GM12878 (cell line): ENCODE measurements around the gene NUDT7. TPM values are rescaled to one million over a fixed set of nuclear protein-coding genes. Genes with fewer than 3 reads are reported as not detected.

Source experiments
- ATAC-seq: fragments of 200-7000 bp; cut with Tn5 transposase; 3 replicates; pipeline ENCODE4 v1.9.1; 2020; ENCODE audit warnings: mild to moderate bottlenecking, moderate library complexity
- BruUV-seq: library from RNA; stranded (reverse); fragments of 400-500 nt; replicated peaks from 2 replicates; lab custom pipeline; 2021; lab: Mats Ljungman, UMichigan
- CTCF ChIA-PET: fragments of 300-600 bp; sonication (Branson Sonifier 250); formaldehyde crosslinking; extraction: SDS; loops from one replicate; lab custom pipeline; 2021; ENCODE audit warnings: inconsistent platforms; lab: Yijun Ruan, JAX
- POLR2A ChIA-PET: fragments of 350-600 bp; formaldehyde crosslinking; extraction: SDS; loops from one replicate; lab custom pipeline; 2021; ENCODE audit warnings: inconsistent platforms; lab: Charles Lee
- RAD21 ChIA-PET: fragments of 300-600 bp; sonication (Branson Sonifier 250); formaldehyde crosslinking; loops from one replicate; lab custom pipeline; 2023; ENCODE audit warnings: antibody characterized with exemption; ENCODE audit not compliant: unreplicated experiment; lab: Charles Lee
- SMC1A ChIA-PET: fragments of 300-600 bp; sonication (Branson Sonifier 250); formaldehyde crosslinking; loops from one replicate; lab custom pipeline; 2023; ENCODE audit not compliant: unreplicated experiment, uncharacterized antibody; lab: Charles Lee
- DNase-seq: peaks from one replicate; pipeline ENCODE4 v3.0.0-alpha.2; 2011; ENCODE audit warnings: low read depth, low spot score
- FAIRE-seq: peaks from 3 replicates; lab custom pipeline; 2011; peaks lifted over from hg19 to GRCh38; lab: Jason Lieb, UNC
- H2AFZ ChIP-seq: 2 replicates; pipeline ENCODE4 v1.6.0; 2011; ENCODE audit warnings: low read depth, low read length, control low read depth; ENCODE audit not compliant: control insufficient read depth
- H3K27ac ChIP-seq: 2 replicates; pipeline ENCODE4 v1.5.1; 2011; ENCODE audit warnings: control low read depth; ENCODE audit not compliant: control insufficient read depth, insufficient read depth
- H3K27me3 ChIP-seq, 2 experiments: replicated peaks in 1 of 2; 2 replicates each; pipeline versions ENCODE4 v1.6.0 to v1.6.1; 2011; ENCODE audit warnings: low read length in 1 of 2; ENCODE audit not compliant: control insufficient read depth in 2 of 2, insufficient read depth in 2 of 2
- H3K36me3 ChIP-seq, 2 experiments: 2 replicates each; pipeline ENCODE4 v1.5.1; 2011; ENCODE audit warnings: low read length in 1 of 2; ENCODE audit not compliant: control insufficient read depth in 2 of 2, insufficient read depth in 2 of 2
- H3K4me1 ChIP-seq: 2 replicates; pipeline ENCODE4 v1.6.1; 2011; ENCODE audit warnings: mild to moderate bottlenecking, low read length, moderate library complexity, mixed read lengths; ENCODE audit not compliant: control insufficient read depth, insufficient read depth
- H3K4me2 ChIP-seq: 2 replicates; pipeline ENCODE4 v1.6.0; 2011; ENCODE audit warnings: control low read depth; ENCODE audit not compliant: control insufficient read depth, insufficient read depth
- H3K4me3 ChIP-seq: fragments of 200-600 bp; sonication (generic); 2 replicates; pipeline ENCODE4 v1.5.1; 2016
- H3K79me2 ChIP-seq: 2 replicates; pipeline ENCODE4 v1.6.0; 2011; ENCODE audit warnings: low read length; ENCODE audit not compliant: control insufficient read depth, insufficient read depth
- H3K9ac ChIP-seq: 2 replicates; pipeline ENCODE4 v1.8.0; 2011; ENCODE audit warnings: low read length, control low read depth, mixed read lengths; ENCODE audit not compliant: control insufficient read depth, insufficient read depth
- H3K9me3 ChIP-seq: replicated peaks from 3 replicates; pipeline ENCODE4 v1.5.1; 2011; ENCODE audit warnings: mild to moderate bottlenecking, low read length; ENCODE audit not compliant: control insufficient read depth, insufficient read depth
- H4K20me1 ChIP-seq: 2 replicates; pipeline ENCODE4 v1.6.0; 2011; ENCODE audit not compliant: control insufficient read depth, insufficient read depth
- CBX5 ChIP-seq: sonication (generic); IDR thresholded peaks from 2 replicates; pipeline ENCODE4 v1.6.1; 2016; ENCODE audit warnings: low read depth, moderate library complexity, mild to moderate bottlenecking, inconsistent platforms
- EED ChIP-seq: sonication (generic); IDR thresholded peaks from 2 replicates; pipeline ENCODE4 v1.6.1; 2016; ENCODE audit warnings: antibody characterized with exemption, low read depth
- FOXK2 ChIP-seq: fragments of 450-650 bp; IDR thresholded peaks from 2 replicates; pipeline ENCODE4 v1.6.1; 2017; ENCODE audit warnings: mild to moderate bottlenecking, moderate library complexity
- HDAC6 ChIP-seq: fragments of 200-600 bp; sonication (generic); IDR thresholded peaks from one replicate; pipeline ENCODE4 v1.8.0; 2017; ENCODE audit warnings: antibody characterized with exemption; ENCODE audit not compliant: unreplicated experiment
- KLF5 ChIP-seq: fragments of 450-650 bp; IDR thresholded peaks from 2 replicates; pipeline ENCODE4 v1.6.1; 2014; ENCODE audit warnings: mild to moderate bottlenecking; ENCODE audit not compliant: partially characterized antibody
- MEF2A ChIP-seq: IDR thresholded peaks from 2 replicates; pipeline ENCODE4 v1.6.1; 2011; ENCODE audit warnings: low read depth, mild to moderate bottlenecking, low read length, moderate library complexity; ENCODE audit not compliant: insufficient read depth
- MTA3 ChIP-seq: IDR thresholded peaks from 2 replicates; pipeline ENCODE4 v1.6.1; 2012; ENCODE audit warnings: low read length, inconsistent platforms, borderline replicate concordance
- NBN ChIP-seq: fragments of 450-650 bp; IDR thresholded peaks from 2 replicates; pipeline ENCODE4 v1.6.1; 2016
- PAX8 ChIP-seq: fragments of 450-650 bp; IDR thresholded peaks from 2 replicates; pipeline ENCODE4 v1.6.1; 2017; ENCODE audit warnings: mild to moderate bottlenecking, moderate library complexity
- RB1 ChIP-seq: fragments of 450-650 bp; formaldehyde crosslinking; IDR thresholded peaks from 2 replicates; pipeline ENCODE4 v1.6.1; 2017; ENCODE audit warnings: mild to moderate bottlenecking, borderline replicate concordance
- RCOR1 ChIP-seq: conservative IDR thresholded peaks from 2 replicates; pipeline ENCODE4 v1.6.1; 2012; ENCODE audit warnings: low read depth, low read length, improper control_type of control experiment
- RELA ChIP-seq: fragments of 450-650 bp; IDR thresholded peaks from 2 replicates; pipeline ENCODE4 v1.8.0; 2014; ENCODE audit warnings: borderline replicate concordance; ENCODE audit not compliant: partially characterized antibody
- SMARCA5 ChIP-seq: fragments of 450-650 bp; IDR thresholded peaks from 2 replicates; pipeline ENCODE4 v1.6.1; 2017; ENCODE audit warnings: mild to moderate bottlenecking
- SUZ12 ChIP-seq: fragments of 200-600 bp; sonication (generic); IDR thresholded peaks from one replicate; pipeline ENCODE4 v1.6.1; 2018; ENCODE audit warnings: antibody characterized with exemption, mild to moderate bottlenecking; ENCODE audit not compliant: unreplicated experiment
- YBX1 ChIP-seq: fragments of 450-650 bp; IDR thresholded peaks from 2 replicates; pipeline ENCODE4 v1.6.1; 2016; ENCODE audit warnings: antibody characterized with exemption
- ZBTB4 ChIP-seq: fragments of 450-650 bp; formaldehyde crosslinking; IDR thresholded peaks from 2 replicates; pipeline ENCODE4 v1.4.0; 2022; ENCODE audit warnings: mild to moderate bottlenecking, moderate library complexity
- WGBS: methylation state at CpG from one replicate; pipeline ENCODE4 v1.1.6; 2016; ENCODE audit warnings: low lambda C conversion rate; ENCODE audit not compliant: insufficient replicate concordance, insufficient coverage; ENCODE audit errors: missing lambda C conversion rate; 5-methylcytosine and 5-hydroxymethylcytosine counted together
- in situ Hi-C: fragments of 300-500 bp; cut with MboI; formaldehyde crosslinking; loops from 9 replicates; pipeline ENCODE4 v1.14.3; 2018; ENCODE audit warnings: mixed read lengths
- intact Hi-C: fragments of 100-400 bp; cut with micrococcal nuclease; formaldehyde crosslinking; loops from one replicate; pipeline ENCODE4 v1.14.2; 2022; ENCODE audit not compliant: unreplicated experiment
- polyA plus RNA-seq, 11 experiments: library from polyadenylated mRNA; depleted of rRNA in 4 of 11; unstranded in 6 of 11; stranded (reverse) in 5 of 11; fragments of >200 nt; fragmentation: Nextera tagmentation in 4 of 11; fragmentation: Illumina TruSeq in 1 of 11; extraction: Ambion mirVana in 4 of 11; extraction: Trizol in 1 of 11; gene quantifications; 1 replicate in 1 of 11; 2 replicates in 10 of 11; pipeline versions ENCODE4 v1.2.1 to v1.2.3, GENCODE V29; 2011 to 2016; ENCODE audit warnings: inconsistent platforms in 2 of 11, missing spikeins in 2 of 11, low read depth in 1 of 11
- total RNA-seq, 4 experiments: library from RNA; depleted of rRNA in 3 of 4; stranded (reverse); fragments of >200 nt in 3 of 4; fragmentation: Illumina TruSeq in 1 of 4; extraction: Trizol in 1 of 4; gene quantifications; 2 replicates each; pipeline versions ENCODE4 v1.2.1 to v1.2.3, GENCODE V29; 2013 to 2021

Gene NUDT7
- total and polyA plus RNA-seq, 10 of the 15 experiments (the other 5 are each of a cell fraction or from before 2014, with no cell fraction given) = 2.8 to 14.3 (median 5.2) TPM

GRCh38 chr16:77680496-77680895, 41.8 kb upstream of the NUDT7 start:
- Histone ChIP-seq H3K4me3 (no peak overlapping the region), H2AFZ (no peak overlapping the region), H3K9me3 (no peaks in the 10 kb centered on the region), H3K9ac (no peak overlapping the region), H3K27ac (no peak overlapping the region), H3K4me2 (no peak overlapping the region), H3K79me2 (no peaks in the 10 kb centered on the region), H3K27me3 (peaks cover 0 to 3% of the 10 kb centered on the region in 2 experiments; a peak in 1 of 4 replicates), H4K20me1 (no peaks in the 10 kb centered on the region), H3K36me3 (no peaks in the 10 kb centered on the region), H3K4me1 (no peaks in the 10 kb centered on the region)
- RAD21 ChIA-PET = no interaction called here
- intact Hi-C loops (no loop called here), in situ Hi-C loops (no loop called here)
- no peak for ATAC-seq
- 48% methylated on average over 3 of the region's 3 CpGs for WGBS
- no TSS peak for BruUV-seq
- no peak for FAIRE-seq
- DNase-seq = no peak
- POLR2A ChIA-PET = no interaction called here
- CTCF ChIA-PET = interaction anchor here (2.4 kb wide), 1 partner anchor 323 kb away, joined by 9 read pairs; no protein-coding TSS in a partner anchor
- SMC1A ChIA-PET = no interaction called here
- TF ChIP-seq SMARCA5 (no peak), RB1 (no peak), CBX5 (no peak), EED (no peak), RELA (no peak), FOXK2 (no peak), ZBTB4 (CRISPR knock-in tag) (no peak), KLF5 (no peak), MTA3 (no peak), PAX8 (no peak), RCOR1 (no peak), MEF2A (no peak), SUZ12 (no peak), YBX1 (no peak), HDAC6 (no peak), NBN (no peak)
